ENCODE results near the gene PKD1L1.
"Not testable (repeated sequence)": the region's sequence is repeated elsewhere in the genome, so short reads cannot be mapped to it uniquely, and the experiment has no call there.

The PKD1L1 gene, protein sequence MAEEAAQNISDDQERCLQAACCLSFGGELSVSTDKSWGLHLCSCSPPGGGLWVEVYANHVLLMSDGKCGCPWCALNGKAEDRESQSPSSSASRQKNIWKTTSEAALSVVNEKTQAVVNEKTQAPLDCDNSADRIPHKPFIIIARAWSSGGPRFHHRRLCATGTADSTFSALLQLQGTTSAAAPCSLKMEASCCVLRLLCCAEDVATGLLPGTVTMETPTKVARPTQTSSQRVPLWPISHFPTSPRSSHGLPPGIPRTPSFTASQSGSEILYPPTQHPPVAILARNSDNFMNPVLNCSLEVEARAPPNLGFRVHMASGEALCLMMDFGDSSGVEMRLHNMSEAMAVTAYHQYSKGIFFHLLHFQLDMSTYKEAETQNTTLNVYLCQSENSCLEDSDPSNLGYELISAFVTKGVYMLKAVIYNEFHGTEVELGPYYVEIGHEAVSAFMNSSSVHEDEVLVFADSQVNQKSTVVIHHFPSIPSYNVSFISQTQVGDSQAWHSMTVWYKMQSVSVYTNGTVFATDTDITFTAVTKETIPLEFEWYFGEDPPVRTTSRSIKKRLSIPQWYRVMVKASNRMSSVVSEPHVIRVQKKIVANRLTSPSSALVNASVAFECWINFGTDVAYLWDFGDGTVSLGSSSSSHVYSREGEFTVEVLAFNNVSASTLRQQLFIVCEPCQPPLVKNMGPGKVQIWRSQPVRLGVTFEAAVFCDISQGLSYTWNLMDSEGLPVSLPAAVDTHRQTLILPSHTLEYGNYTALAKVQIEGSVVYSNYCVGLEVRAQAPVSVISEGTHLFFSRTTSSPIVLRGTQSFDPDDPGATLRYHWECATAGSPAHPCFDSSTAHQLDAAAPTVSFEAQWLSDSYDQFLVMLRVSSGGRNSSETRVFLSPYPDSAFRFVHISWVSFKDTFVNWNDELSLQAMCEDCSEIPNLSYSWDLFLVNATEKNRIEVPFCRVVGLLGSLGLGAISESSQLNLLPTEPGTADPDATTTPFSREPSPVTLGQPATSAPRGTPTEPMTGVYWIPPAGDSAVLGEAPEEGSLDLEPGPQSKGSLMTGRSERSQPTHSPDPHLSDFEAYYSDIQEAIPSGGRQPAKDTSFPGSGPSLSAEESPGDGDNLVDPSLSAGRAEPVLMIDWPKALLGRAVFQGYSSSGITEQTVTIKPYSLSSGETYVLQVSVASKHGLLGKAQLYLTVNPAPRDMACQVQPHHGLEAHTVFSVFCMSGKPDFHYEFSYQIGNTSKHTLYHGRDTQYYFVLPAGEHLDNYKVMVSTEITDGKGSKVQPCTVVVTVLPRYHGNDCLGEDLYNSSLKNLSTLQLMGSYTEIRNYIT (N-terminal part only)

DNA sequence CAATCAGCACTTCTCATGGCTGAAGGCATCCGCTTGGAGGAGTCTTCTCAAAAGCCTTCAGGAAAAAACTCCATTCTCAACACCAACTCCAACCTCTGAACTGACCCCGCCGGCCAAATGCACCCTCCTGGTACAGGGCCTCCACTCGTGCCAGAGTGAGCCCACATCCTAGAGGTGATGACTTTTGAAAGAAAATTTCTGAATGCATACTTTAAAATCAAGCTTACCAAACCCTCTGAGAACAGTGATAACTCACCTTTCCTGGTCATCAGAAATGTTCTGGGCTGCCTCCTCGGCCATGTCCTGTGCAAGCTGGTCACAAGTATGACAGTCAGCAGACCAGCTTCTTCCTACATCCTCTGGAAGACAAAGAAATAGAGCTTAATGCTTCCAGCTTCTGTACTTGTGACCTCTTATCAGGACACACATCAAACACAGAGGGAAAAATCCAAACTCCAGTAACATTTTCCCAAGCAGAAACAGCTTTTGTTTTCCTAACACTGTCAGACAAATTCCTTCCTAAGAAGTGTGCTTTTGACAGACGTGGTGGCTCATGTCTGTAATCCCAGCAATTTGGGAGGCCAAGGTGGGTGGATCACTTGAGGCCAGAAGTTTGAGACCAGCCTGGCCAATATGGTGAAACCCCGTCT lies at the start of gene PKD1L1:
TSS of gene PKD1L1 (minus strand) at position 326 of the 650 bp plus-strand sequence. CDS start at position 300, 26 bp downstream.
- no peak for DNase-seq

DNA sequence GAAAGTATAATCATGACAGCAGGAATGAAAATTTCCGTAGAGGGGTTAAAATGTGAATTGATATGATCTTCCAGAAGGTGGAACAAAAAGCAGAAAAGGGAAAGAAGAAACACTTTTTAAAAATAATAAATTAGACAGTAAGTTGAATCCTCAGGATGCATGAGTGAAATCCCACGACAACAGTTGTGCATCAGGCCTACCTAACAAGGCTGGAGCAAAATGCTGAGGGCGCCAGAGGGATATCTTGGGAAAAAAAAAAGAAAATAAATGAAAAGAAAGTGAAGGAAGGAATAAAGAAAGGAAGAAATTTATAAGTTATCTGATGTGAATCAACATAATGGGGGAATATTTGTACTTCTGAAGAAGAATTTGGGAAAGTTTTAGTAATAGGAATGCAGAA lies 44.2 kb upstream of the PKD1L1 start:
- no peak for DNase-seq

DNA sequence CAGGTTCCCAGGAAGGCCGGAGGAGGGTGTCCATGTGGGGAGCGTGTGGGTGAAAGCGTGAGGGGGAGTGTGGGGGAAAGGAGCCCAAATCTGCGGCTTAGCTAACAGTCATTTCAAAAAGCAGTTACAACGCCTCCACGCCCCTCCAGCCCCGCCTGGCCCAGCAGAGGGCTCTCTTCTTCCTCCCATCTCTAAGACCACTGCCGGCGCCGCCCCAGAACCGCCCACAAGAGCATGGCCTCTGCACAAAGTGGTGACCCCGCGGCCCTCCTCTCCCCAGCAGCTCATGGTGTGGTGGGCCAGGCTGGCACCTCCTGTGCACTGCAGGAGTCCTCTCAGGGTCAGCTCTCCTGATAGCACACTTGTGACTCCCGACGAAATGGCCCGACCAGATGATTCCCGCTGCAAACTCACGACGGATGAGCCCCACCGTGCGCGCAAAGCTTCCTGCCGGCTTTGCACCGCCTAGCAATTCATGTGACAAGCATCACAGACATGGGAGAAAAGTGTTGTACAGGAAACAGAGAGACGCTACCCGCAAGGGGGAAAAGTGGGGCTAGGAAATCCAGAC lies 43.6 kb upstream of the PKD1L1 start:
- DNase-seq: no peak

DNA sequence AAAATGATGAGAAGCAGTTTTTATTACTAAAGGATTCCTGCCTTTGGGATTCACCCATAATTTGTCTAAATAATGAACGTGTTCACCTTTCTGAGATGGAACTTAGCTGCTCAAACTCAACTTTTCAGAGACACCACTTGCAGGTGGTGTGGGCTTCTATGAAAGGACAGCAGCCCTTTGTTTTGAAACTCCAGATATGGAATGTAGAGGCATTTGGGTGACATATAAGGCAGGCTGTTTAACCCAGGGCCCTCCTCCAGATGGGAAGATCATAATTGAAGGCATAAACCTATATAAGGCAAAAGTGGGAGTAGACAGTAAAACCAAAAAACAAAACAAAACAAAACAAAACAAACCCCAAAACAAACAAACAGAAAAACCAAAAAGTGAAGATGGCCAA lies 43.0 kb upstream of the PKD1L1 start:
- DNase-seq: no peak

DNA sequence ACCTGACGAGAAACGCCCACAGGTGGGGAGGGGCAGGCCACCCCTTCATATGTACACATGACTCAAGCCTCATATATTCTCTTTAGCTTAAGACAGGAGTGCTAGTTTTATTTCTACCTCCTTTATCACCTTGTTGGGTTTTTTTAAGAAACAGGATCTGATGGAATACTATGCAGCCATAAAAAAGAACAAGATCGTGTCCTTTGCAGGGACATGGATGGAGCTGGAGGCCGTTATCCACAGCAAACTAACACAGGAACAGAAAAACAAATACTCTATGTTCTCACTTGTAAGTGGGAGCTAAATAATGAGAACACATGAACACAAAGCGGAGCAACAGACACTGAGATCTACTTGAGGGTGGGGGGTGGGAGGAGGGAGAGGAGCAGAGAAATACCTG lies 42.3 kb upstream of the PKD1L1 start:
- no peak for DNase-seq

DNA sequence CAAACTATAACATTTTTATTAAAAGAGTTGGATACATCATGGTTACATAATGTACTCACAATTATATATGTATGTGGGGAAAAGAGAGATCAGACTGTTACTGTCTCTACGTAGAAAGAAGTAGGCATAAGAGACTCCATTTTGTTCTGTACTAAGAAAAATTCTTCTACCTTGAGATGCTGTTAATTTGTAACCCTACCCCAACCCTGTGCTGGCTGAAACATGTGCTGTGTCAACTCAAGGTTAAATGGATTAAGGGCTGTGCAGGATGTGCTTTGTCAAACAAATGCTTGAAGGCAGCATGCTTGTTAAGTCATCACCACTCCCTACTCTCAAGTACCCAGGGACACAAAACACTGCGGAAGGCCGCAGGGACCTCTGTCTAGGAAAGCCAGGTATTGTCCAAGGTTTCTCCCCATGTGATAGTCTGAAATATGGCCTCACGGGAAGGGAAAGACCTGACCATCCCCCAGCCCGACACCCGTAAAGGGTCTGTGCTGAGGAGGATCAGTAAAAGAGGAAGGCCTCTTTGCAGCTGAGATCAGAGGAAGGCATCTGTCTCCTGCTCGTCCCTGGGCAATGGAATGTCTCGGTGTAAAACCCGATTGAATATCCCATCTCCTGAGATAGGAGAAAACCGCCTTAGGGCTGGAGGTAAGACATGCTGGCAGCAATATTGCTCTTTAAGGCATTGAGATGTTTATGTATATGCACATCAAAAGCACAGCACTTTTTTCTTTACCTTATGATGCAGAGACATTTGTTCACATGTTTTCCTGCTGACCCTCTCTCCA lies 41.5 kb upstream of the PKD1L1 start:
- not testable (repeated sequence) for DNase-seq

DNA sequence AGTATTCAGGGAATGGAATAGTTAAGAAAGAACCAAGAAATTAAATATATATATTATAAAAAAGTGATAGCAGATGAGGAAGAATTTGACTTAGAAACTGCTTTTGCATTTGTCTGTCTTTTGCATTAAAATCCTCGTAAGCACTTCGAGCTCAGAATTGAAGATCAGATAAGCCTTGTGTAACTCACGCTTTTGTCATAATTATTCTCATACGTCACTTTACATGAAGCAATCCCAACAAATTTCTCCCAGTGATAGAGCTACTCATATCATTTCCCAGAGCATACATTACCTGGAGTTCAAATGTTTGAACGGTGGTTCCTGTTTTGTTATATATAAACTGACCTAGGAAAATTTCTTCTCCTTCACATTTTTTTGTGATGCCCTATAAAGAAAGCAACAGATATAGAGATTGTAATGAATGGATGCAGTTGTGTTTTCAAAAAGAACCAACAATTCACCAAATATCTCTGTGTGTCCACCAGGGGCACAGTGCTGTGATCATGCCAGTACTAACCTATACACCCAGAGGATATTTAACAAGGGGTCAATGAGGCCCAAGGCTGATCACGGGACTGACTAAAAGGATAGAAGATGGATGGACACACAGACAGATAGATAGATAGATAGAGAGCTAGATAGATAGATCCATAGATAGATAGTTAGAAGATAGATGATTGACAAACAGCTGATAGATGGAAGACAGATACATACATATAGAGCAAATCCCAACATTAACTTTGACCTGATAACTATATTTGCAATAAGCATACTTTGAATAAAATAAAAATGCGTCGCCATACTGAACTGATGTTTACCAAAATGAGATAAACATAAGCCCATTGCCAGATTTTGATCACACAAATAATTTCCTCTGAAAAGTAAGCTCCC lies 40.5 kb upstream of the PKD1L1 start:
- DNase-seq: no peak

DNA sequence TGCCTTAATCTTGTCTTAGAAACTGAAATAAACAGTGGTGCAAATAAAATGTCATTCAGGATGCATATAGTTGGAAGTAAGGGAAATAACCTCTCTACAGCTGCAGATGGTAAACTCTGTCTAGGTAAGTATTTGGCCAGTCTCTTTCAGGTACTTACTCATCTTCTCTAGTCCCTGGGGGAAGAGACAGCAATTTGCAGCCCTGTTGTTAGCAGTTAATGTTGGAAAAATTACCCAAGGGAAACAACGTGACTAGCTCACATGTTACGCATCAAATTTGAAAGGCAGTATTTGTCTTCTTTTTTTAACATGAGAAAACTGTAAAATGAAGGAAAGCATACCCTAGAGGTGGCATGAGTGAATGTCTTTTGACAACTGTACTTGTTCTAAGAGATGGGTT lies 34.3 kb upstream of the PKD1L1 start:
- DNase-seq: no peak

DNA sequence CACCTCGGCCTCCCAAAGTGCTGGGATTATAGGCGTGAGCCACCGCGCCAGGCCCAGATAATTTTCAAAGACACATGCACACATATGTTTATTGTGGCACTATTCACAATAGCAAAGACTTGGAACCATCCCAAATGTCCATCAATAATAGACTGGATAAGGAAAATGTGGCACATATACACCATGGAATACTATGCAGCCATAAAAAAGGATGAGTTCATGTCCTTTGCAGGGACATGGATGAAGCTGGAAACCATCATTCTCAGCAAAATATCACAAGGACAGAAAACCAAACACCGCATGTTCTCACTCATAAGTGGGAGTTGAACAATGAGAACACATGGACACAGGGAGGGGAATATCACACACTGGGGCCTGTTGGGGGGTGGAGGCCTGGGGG lies 32.4 kb upstream of the PKD1L1 start:
- DNase-seq: not testable (repeated sequence)

DNA sequence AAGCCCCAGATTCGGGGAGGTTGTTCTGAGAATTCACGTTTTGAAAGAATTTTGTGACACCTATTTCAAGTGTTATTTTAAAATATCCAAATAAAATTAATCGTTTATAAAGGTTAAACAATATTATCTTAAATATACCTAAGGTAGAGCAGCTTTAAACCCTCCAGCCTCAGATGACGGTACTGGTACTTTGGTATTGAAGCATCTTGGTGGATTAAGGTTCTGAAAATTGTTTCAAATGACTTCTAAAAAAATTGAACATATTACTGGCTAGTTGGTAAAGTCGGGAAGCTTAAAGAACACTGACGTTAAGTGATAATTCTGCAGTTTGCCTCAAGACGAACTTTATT lies 31.5 kb upstream of the PKD1L1 start:
- no peak for DNase-seq

DNA sequence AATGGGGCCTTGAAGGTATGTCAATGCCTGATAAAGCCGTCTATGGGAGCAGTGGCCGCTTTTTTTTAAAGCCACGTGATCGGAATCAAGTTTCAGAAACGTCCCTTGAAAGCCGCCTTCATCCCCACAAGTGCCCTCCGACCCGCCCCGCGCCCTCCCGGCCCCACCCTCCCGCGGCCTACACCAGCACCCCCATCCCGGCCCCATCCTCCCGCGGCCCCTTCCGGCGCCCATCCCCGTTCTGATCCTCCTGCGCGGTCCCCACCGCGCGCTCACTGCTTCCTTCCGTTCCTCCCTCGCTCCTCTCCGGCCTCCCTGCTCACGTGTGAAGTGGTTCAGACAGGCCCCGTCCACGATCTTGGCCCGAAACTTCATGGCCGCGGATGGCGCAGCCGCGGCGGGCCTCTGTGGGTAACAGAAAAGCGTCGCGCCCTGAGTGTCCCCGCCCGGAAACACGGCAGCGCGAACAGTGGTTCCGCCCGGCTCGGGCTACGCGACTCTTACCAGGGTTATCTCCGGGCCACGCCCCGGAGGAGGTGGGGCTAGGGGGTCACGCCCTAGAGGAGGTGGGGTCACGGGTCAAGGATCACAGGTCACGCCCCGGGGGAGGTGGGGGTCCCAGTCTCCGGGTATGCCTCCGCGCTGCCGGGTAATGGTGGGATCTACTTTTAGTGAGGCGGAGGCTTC lies 31.0 kb upstream of the PKD1L1 start, which contains the start of gene HUS1:
TSS of gene HUS1 (minus strand) at position 471 of the 687 bp plus-strand sequence. CDS start at position 375, 96 bp downstream.
- peak; percentile 39 for DNase-seq

DNA sequence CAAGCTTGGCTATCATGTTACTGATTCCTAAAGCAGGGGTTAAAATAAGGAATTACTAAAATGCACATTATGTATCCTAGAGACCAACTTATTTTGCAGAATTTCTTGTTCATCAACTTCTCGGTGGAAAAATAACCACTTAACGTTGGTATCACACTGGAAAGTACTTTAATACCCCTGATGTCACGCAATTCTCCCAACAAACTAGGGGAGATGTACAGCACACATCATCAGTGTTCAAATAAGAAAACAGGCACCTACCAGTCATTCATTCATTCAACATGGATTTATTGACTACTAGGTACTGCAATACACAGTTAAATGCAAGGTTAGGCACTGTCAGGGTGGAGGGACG lies 30.5 kb upstream of the PKD1L1 start:
- DNase-seq: no peak

DNA sequence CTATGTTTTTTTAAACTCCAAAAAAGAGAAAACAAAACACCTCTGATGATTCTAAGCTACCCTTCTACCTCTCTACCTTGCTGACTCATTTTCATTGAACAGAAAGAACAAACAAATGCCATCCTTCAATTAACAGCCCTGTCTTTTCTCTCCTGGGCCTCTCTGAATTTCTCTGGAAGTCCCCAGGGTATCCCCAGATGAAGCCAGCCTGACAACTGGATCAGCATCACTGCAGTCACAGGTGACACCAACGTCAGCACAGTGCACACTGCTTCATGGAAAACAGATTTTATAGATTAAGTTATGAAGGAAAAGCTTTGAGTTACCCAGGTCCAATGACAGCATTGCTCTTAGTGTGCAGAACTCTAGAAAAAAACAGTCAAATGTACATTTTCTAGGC lies 25.5 kb upstream of the PKD1L1 start:
- no peak for DNase-seq

DNA sequence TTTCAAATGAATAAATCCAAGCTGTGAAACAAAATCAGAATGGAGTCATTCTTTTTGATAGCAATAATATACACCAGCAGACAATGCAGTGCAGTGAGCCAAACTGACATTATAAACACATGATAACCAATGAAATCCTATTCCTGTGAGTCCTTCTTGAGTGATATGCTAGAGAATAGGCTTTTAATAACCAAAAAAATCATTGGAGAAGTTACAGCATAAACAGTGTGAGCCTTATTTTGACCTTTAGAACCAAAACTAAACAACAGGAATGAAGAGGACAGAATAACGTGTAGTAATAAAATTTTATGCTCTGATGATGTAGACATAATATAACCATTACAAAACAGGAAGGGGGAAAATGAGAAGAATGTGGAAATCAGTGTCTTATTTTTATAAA lies 22.5 kb upstream of the PKD1L1 start:
- no peak for DNase-seq

DNA sequence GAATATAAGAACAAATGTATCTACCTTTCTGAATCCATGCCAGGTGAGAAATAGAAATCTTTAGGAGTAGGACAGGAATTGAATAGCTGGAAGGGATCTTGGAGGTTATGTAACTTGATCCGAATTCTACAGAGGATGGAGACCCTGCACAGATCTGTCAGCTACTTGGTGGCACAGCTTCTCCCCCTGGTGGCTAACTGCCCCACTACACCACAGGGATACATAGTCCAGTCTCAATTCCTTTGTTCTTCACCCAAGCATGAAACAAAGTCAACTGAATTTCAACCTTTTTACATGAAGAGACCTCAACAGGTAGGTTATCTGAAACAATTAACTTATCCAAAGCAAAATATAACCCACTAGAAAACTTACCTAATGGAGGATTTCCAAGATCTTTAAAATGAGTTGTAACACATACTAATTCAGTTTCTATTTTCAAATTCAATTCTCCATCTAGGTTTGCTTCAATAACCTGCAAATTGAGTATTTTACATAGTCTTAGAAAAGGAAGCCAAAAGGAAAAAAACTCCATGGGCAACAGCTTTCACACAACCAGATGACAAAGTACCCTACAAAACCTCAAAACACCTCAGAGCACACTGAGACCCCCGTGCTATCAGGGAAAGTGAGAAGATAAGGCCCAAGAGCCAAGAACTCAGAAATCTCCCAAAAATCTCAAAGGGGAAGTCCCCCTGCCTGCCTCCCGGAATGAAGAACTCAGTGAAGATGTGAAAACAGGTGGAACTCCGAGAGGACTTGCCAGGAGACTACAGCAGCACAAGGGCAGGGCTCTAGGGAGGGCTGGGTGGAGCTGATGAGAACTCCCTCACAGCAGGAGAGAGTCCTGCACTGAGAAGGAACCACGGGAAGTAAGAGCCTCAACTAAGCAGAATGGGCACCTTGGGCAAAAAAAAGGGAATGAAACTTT lies 20.8 kb upstream of the PKD1L1 start:
- DNase-seq: no peak

DNA sequence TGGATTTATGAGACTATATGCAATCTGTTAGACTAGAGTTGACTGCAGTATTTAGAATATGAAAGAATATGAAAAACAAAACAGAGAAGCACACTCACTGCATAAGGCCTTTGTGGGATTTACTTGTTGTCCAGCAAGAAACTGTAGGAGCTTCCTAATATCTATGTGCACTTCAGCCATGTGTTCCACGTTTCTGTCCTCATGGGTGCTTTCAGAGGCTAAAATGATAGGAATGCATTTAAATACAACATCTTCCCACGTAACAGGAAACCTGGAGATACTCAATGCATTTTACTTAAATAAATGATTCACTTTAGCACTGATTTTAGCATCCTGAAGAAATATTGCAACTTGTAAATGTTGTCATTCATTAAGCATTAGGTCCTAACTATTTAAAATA lies 19.4 kb upstream of the PKD1L1 start:
- DNase-seq: no peak

DNA sequence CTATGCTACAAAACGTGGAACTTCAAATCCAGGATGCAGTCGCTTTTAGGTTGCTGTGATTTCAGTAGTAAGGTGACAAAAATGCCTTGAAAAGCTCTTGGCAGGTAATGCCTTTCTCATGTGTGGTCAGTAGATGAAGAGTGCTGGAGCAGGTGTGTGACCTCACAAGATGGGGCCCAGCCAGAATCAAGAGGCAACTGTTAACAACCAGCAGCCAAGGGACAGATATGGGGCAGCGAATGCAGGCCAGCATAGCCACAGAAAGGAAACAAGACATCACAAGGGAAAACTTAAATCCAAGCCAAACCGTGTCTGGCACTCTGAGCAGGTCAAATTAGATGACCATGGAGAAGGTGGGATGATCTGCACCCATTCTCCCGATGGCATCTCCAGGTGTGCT lies 18.9 kb upstream of the PKD1L1 start:
- no peak for DNase-seq

DNA sequence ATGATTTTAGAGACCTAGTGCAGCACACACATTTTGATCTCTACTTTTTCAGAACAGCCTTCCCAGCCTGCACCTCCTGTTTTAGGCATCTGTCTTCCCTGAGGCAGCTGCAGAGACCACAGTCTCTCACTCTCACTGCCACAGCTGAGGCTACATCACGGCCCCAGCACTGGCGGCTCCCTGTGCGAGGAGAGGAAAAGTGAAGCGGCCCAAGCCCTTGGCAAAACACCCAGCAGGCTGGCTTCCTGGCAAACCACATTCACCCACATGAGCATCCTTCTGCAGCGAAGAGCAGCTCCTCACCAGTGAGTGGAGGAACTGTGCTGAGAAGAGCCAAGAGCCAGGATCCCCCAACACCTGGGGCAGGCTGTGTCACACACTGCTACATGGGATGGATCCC lies 17.2 kb upstream of the PKD1L1 start:
- DNase-seq: no peak

DNA sequence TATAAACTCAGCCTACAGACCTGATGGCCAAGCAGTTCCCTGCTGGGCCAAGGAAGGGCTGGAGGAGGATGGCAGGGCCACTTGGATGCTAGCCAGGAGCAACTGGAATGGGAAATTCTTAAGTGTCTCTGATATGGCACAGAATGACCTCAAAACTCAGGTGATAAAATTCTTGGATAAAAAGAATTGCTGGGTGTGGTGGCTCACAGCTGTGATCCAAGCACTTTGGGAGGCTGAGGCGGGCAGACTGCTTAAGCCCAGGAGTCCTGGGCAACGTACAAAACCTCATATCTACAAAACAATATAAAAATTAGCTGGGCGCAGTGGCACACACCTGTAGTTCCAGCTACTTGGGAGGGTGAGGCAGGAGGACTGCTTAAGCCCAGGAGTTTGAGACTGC lies 14.0 kb upstream of the PKD1L1 start:
- DNase-seq: no peak

All from NCI-H1417 treated with DMSO at 0.1 percent for 48 hours (cell line).